ENCODE measurements around the gene UST. TPM values are rescaled to one million over a fixed set of nuclear protein-coding genes. Genes with fewer than 3 reads are reported as not detected.

The UST gene
- total RNA-seq, 1 donor from 2014 or later: 17.1 TPM

DNA sequence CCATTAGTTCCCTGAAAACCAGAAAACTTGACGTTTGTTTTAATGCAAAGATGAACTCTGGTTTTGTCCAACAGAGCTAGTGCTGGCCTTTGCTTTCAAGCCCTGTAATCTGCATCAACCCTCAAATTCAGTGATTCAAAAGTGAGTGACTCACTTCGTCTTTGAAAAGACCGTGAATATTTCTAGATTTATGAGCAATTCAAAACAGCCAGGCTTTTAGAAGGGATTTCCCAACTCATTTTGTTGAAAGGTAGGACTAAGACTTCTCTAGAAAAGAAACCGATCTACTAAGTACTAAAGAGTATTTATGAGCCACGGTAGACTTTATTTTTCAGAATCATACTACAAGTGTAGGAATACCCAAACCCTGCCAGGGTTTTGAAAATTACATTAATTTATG lies 121.5 kb downstream of the UST start:
- no peak for DNase-seq (ENCODE audit: low spot score)
- Mint-ChIP-seq H3K4me3 (ENCODE audit: unreplicated experiment) (no peak overlapping the region), H3K9me3 (ENCODE audit: low read depth) (peaks cover 3% of the 10 kb centered on the region), H3K27ac (ENCODE audit: unreplicated experiment) (no peak overlapping the region), H3K4me1 (ENCODE audit: low read depth) (peaks cover 43% of the 10 kb centered on the region), H3K36me3 (ENCODE audit: low read depth) (no peaks in the 10 kb centered on the region), H3K27me3 (ENCODE audit: low read depth) (no peaks in the 10 kb centered on the region)
- TF ChIP-seq, protein P1, sequence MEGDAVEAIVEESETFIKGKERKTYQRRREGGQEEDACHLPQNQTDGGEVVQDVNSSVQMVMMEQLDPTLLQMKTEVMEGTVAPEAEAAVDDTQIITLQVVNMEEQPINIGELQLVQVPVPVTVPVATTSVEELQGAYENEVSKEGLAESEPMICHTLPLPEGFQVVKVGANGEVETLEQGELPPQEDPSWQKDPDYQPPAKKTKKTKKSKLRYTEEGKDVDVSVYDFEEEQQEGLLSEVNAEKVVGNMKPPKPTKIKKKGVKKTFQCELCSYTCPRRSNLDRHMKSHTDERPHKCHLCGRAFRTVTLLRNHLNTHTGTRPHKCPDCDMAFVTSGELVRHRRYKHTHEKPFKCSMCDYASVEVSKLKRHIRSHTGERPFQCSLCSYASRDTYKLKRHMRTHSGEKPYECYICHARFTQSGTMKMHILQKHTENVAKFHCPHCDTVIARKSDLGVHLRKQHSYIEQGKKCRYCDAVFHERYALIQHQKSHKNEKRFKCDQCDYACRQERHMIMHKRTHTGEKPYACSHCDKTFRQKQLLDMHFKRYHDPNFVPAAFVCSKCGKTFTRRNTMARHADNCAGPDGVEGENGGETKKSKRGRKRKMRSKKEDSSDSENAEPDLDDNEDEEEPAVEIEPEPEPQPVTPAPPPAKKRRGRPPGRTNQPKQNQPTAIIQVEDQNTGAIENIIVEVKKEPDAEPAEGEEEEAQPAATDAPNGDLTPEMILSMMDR (IDR thresholded peaks at IDR 0.05): no peak

DNA sequence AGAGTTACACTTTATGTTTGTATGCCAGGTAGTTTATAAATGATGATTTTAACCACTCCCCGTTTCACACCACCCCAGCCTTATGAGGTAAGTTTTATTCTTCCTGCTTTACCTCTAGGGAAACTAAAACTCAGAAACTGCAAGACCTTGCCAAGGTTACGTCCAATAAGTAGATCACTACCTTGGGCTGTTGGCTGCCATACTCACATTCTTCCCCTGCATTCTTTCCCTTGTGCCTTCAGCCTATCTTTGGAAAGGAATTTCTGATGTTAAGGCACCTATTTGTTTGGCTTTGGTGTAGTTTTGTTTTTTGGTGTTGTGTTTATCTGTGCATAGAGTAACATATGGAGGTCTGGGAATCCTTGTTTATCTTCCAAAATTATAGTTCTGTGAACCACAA lies 122.1 kb downstream of the UST start:
- H3K36me3 Mint-ChIP-seq (ENCODE audit: low read depth): no peaks in the 10 kb centered on the region
- no peak overlapping the region for H3K4me3 Mint-ChIP-seq (ENCODE audit: unreplicated experiment)
- peaks cover 43% of the 10 kb centered on the region for H3K4me1 Mint-ChIP-seq (ENCODE audit: low read depth)
- peaks cover 3% of the 10 kb centered on the region for H3K9me3 Mint-ChIP-seq (ENCODE audit: low read depth)
- no peak for DNase-seq (ENCODE audit: low spot score)
- peak overlapping the region; percentile 62 for H3K27ac Mint-ChIP-seq (ENCODE audit: unreplicated experiment)
- TF ChIP-seq, protein P1 (IDR thresholded peaks at IDR 0.05): no peak
- no peaks in the 10 kb centered on the region for H3K27me3 Mint-ChIP-seq (ENCODE audit: low read depth)

DNA sequence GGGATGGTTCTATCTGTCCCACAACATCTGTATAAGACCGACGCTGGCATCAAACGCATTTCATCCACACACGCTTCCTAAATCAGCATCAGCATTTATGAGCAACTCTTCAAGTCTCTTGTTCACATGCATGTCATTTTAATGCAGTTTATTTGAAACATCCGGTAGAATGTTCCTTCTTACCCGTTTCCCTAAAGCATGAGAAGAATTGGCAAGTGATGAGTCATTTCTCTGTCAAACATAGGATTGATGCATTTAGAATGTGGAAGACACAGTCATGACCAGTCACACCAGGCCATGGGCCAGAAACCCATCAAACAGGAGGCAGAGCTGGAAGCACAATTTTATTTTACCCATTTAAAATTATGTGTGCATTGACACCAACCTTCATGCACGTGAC lies 122.8 kb downstream of the UST start:
- DNase-seq (ENCODE audit: low spot score): no peak
- Mint-ChIP-seq H3K27ac (ENCODE audit: unreplicated experiment) (peak overlapping the region; percentile 72), H3K36me3 (ENCODE audit: low read depth) (no peaks in the 10 kb centered on the region), H3K27me3 (ENCODE audit: low read depth) (no peaks in the 10 kb centered on the region), H3K4me1 (ENCODE audit: low read depth) (peaks cover 42% of the 10 kb centered on the region), H3K4me3 (ENCODE audit: unreplicated experiment) (no peak overlapping the region), H3K9me3 (ENCODE audit: low read depth) (peaks cover under 1% of the 10 kb centered on the region)
- TF ChIP-seq, protein P1 (IDR thresholded peaks at IDR 0.05): no peak

DNA sequence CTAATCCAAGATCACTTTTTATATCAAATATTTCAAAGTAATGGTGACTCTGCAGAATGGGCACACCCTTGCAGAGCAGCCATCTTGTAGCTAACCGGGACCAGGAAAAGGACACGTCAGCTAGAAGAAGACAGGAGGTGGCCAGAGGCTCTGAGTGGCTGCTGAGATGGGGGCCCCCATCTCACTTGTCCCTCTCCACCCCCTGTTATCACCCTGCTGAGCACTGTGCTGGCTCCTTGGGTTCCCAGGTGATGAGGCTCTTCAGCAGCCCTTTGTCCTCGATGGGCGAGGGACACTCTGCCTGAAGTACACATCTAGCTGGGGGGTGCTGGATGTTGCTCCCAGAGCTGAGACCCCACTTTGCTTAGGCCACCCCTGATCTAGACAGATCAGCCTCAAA lies 126.3 kb downstream of the UST start:
- TF ChIP-seq, protein P1 (IDR thresholded peaks at IDR 0.05): no peak
- H3K4me1 Mint-ChIP-seq (ENCODE audit: low read depth): peaks cover 38% of the 10 kb centered on the region
- no peaks in the 10 kb centered on the region for H3K9me3 Mint-ChIP-seq (ENCODE audit: low read depth)
- H3K4me3 Mint-ChIP-seq (ENCODE audit: unreplicated experiment): no peak overlapping the region
- no peak for DNase-seq (ENCODE audit: low spot score)
- H3K27ac Mint-ChIP-seq (ENCODE audit: unreplicated experiment): no peak overlapping the region
- H3K27me3 Mint-ChIP-seq (ENCODE audit: low read depth): no peaks in the 10 kb centered on the region
- H3K36me3 Mint-ChIP-seq (ENCODE audit: low read depth): no peaks in the 10 kb centered on the region

DNA sequence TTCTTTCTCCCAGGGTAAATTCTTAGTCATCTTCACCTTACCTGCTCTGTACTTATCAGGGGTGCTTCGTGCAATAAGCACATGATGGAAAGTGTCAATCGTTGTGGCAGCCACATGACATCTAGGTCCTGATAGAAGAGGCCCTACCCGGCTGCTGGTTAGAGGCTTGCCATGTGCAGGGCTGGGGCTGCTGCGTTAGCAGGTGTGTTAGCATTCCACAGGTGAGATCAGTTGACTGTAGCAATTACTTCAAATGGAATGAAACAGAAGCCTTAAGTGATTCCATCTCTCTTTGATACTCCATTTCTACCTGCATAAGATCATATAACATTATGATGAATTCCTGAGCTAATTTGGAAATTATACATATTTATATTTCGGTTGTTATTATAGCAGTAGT lies 127.0 kb downstream of the UST start:
- H3K4me3 Mint-ChIP-seq (ENCODE audit: unreplicated experiment): no peak overlapping the region
- H3K27ac Mint-ChIP-seq (ENCODE audit: unreplicated experiment): no peak overlapping the region
- no peaks in the 10 kb centered on the region for H3K9me3 Mint-ChIP-seq (ENCODE audit: low read depth)

More for the DNA sequence above, 127.0 kb downstream of the UST start:
- Mint-ChIP-seq H3K27me3 (ENCODE audit: low read depth) (no peaks in the 10 kb centered on the region), H3K4me1 (ENCODE audit: low read depth) (peaks cover 31% of the 10 kb centered on the region), H3K36me3 (ENCODE audit: low read depth) (no peaks in the 10 kb centered on the region)
- no peak for DNase-seq (ENCODE audit: low spot score)
- TF ChIP-seq, protein P1 (IDR thresholded peaks at IDR 0.05): no peak
